GM12892 (cell line): ENCODE results near the gene NF1.

Experiments
- POLR2A ChIP-seq: IDR thresholded peaks from 2 replicates; pipeline ENCODE4 v1.6.1; 2011; ENCODE audit warnings: low read depth, low read length, control low read depth
- POLR2AphosphoS5 ChIP-seq: IDR thresholded peaks from 2 replicates; pipeline ENCODE4 v1.6.1; 2011; ENCODE audit warnings: low read depth, low read length, control low read depth

DNA sequence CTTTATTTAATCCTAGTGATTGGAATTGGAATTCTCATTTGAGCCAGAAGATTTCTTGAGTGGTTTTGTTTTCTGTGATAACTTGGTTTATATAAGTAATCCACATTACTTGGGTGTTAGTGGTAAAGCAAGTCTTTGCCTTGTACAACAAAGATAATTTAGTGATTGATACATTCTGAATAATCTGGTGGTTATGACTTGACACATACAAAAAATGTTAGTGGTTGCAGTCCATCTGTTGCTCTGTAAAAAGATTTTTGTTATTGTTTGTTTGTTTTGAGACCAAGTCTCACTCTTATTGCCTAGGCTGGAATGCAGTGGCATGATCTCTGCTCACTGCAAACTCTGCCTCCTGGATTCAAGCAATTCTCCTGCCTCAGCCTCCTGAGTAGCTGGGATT lies 189.1 kb downstream of the NF1 start:
- TF ChIP-seq POLR2A (no peak), POLR2AphosphoS5 (no peak)
